ENCODE measurements around the gene ALG3. TPM values are rescaled to one million over a fixed set of nuclear protein-coding genes. Genes with fewer than 3 reads are reported as not detected.

Gene ALG3
- total and polyA plus RNA-seq, 9 of the 15 experiments (the other 6 are each of a cell fraction or from before 2014, with no cell fraction given), result 37.5 to 107 (median 80.1) TPM

DNA sequence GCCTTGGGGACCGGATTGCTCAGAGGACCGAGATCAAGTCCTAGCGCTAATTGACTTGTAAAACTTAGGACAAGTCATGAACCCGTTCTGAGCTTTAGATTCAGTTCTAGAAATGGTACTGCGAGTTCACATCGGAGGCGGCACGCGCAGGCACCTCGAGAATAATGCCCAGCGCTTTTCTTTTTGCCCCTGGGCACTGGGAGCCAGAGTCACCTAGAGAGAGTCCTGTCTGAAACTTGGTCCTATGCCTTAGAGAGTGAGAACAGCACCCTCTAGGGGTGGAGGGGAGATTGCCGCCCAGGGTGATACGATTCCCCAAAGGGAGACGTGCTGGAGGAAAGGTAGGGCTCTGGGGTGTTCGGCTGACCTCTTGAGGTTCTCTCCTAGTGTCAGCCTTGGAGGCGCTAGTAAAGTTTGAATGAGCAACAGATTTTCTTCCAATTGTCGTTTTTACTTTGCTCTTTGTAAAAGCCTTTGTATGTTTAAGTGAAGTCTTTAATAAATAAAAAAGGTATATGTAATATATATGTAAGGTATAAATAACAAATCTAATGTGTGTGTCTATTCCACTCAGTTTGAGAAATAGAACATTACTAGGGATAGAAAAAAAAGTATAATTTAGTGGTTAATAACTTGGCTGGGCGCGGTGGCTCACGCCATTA, 1.5 kb upstream of the ALG3 start (continued):
- TF ChIP-seq BRD4 (IDR thresholded peaks at IDR 0.05) (no peak), JUNB (CRISPR knock-in tag; conservative IDR thresholded peaks at IDR 0.05) (no peak), GABPA (tag; conservative IDR thresholded peaks at IDR 0.05; ENCODE audit: low read depth) (no peak), KAT7 (CRISPR knock-in tag; IDR thresholded peaks at IDR 0.05; ENCODE audit: borderline replicate concordance) (0 out of 2 replicates have a peak, but pooled peaks have one; percentile 14), ZNF778 (CRISPR knock-in tag; IDR thresholded peaks at IDR 0.05) (no peak), BCOR (IDR thresholded peaks at IDR 0.05) (no peak), GTF2E2 (tag; IDR thresholded peaks at IDR 0.05) (no peak), ZNF785 (CRISPR knock-in tag; IDR thresholded peaks at IDR 0.05) (no peak), CREM (IDR thresholded peaks at IDR 0.05; ENCODE audit: low read depth) (peak; percentile 60), HLTF (IDR thresholded peaks at IDR 0.05) (no peak), RAD51 (IDR thresholded peaks at IDR 0.05; ENCODE audit: borderline replicate concordance, low read depth) (no peak), EWSR1 (IDR thresholded peaks at IDR 0.05; ENCODE audit: borderline replicate concordance, low read depth, partially characterized antibody) (no peak), SMC3 (conservative IDR thresholded peaks at IDR 0.05; ENCODE audit: insufficient read depth, low read depth, low read length) (peak; percentile 66; the same call in 1 of the 2 replicates), DDX20 (tag; IDR thresholded peaks at IDR 0.05; ENCODE audit: low read depth) (no peak), RFX1 (IDR thresholded peaks at IDR 0.05) (no peak), FOXA1 (IDR thresholded peaks at IDR 0.05; ENCODE audit: borderline replicate concordance) (no peak), RCOR1 (IDR thresholded peaks at IDR 0.05; ENCODE audit: borderline replicate concordance in 1 of 2, low read depth in 2 of 2, low read length in 2 of 2) (0 out of 4 replicates have a peak, but pooled peaks of 1 of the 2 experiments have one; percentile 44)
- TF ChIP-seq, protein P1, sequence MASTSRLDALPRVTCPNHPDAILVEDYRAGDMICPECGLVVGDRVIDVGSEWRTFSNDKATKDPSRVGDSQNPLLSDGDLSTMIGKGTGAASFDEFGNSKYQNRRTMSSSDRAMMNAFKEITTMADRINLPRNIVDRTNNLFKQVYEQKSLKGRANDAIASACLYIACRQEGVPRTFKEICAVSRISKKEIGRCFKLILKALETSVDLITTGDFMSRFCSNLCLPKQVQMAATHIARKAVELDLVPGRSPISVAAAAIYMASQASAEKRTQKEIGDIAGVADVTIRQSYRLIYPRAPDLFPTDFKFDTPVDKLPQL (IDR thresholded peaks at IDR 0.05; ENCODE audit: extremely low read depth, insufficient read length), result no peak
- TF ChIP-seq, protein P2, sequence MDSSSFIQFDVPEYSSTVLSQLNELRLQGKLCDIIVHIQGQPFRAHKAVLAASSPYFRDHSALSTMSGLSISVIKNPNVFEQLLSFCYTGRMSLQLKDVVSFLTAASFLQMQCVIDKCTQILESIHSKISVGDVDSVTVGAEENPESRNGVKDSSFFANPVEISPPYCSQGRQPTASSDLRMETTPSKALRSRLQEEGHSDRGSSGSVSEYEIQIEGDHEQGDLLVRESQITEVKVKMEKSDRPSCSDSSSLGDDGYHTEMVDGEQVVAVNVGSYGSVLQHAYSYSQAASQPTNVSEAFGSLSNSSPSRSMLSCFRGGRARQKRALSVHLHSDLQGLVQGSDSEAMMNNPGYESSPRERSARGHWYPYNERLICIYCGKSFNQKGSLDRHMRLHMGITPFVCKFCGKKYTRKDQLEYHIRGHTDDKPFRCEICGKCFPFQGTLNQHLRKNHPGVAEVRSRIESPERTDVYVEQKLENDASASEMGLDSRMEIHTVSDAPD (CRISPR knock-in tag; IDR thresholded peaks at IDR 0.05), result no peak
- TF ChIP-seq, protein P3, sequence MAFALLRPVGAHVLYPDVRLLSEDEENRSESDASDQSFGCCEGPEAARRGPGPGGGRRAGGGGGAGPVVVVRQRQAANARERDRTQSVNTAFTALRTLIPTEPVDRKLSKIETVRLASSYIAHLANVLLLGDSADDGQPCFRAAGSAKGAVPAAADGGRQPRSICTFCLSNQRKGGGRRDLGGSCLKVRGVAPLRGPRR (CRISPR knock-in tag; IDR thresholded peaks at IDR 0.05), result no peak
- TF ChIP-seq, protein P4, sequence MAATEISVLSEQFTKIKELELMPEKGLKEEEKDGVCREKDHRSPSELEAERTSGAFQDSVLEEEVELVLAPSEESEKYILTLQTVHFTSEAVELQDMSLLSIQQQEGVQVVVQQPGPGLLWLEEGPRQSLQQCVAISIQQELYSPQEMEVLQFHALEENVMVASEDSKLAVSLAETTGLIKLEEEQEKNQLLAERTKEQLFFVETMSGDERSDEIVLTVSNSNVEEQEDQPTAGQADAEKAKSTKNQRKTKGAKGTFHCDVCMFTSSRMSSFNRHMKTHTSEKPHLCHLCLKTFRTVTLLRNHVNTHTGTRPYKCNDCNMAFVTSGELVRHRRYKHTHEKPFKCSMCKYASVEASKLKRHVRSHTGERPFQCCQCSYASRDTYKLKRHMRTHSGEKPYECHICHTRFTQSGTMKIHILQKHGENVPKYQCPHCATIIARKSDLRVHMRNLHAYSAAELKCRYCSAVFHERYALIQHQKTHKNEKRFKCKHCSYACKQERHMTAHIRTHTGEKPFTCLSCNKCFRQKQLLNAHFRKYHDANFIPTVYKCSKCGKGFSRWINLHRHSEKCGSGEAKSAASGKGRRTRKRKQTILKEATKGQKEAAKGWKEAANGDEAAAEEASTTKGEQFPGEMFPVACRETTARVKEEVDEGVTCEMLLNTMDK (IDR thresholded peaks at IDR 0.05; ENCODE audit: borderline replicate concordance, insufficient read depth, low read depth, low read length, poor library complexity, severe bottlenecking), result peak; percentile 76
- TF ChIP-seq, protein P5, sequence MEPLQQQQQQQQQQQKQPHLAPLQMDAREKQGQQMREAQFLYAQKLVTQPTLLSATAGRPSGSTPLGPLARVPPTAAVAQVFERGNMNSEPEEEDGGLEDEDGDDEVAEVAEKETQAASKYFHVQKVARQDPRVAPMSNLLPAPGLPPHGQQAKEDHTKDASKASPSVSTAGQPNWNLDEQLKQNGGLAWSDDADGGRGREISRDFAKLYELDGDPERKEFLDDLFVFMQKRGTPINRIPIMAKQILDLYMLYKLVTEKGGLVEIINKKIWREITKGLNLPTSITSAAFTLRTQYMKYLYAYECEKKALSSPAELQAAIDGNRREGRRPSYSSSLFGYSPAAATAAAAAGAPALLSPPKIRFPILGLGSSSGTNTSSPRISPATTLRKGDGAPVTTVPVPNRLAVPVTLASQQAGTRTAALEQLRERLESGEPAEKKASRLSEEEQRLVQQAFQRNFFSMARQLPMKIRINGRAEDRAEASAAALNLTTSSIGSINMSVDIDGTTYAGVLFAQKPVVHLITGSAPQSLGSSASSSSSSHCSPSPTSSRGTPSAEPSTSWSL (CRISPR knock-in tag; IDR thresholded peaks at IDR 0.05; ENCODE audit: borderline replicate concordance), result no peak

Data from K562 (cell line).